SK-N-SH (cell line): ENCODE results near the gene PARK7. TPM values are rescaled to one million over a fixed set of nuclear protein-coding genes. Genes with fewer than 3 reads are reported as not detected.

Experiments
- CTCF ChIA-PET: fragments of 300-600, 350-600 bp; formaldehyde crosslinking; extraction: SDS; loops from one replicate; lab custom pipeline; 2021; lab: Yijun Ruan, JAX
- POLR2A ChIA-PET: fragments of 350-600 bp; sonication (Branson Sonifier 250); formaldehyde crosslinking; extraction: SDS; loops from one replicate; lab custom pipeline; 2020; ENCODE audit warnings: antibody characterized with exemption, inconsistent platforms; lab: Yijun Ruan, JAX
- DNase-seq: peaks from one replicate; pipeline ENCODE4 v3.0.0; 2012
- H2AFZ ChIP-seq: fragments of 200-600 bp; sonication (generic); 2 replicates; pipeline ENCODE4 v1.8.1; 2016; ENCODE audit warnings: antibody characterized with exemption, mild to moderate bottlenecking, low read depth
- H3F3A ChIP-seq: fragments of 200-600 bp; sonication (generic); replicated peaks from 2 replicates; pipeline ENCODE3; 2016; ENCODE audit warnings: antibody characterized with exemption, mild to moderate bottlenecking; ENCODE audit not compliant: insufficient read depth
- H3K27ac ChIP-seq, 2 experiments: fragments of 200-500 bp in 1 of 2; fragments of 200-600 bp in 1 of 2; sonication (Bioruptor generic) in 1 of 2; sonication (generic), shearing (Covaris generic) in 1 of 2; 2 replicates each; pipeline versions ENCODE4 v1.5.1 to v1.6.1; 2014 to 2016; ENCODE audit warnings: low read depth in 2 of 2, inconsistent platforms in 1 of 2, low read length in 1 of 2, mild to moderate bottlenecking in 1 of 2, mixed read lengths in 1 of 2
- H3K27me3 ChIP-seq: fragments of 200-600 bp; sonication (generic), shearing (Covaris generic); 2 replicates; pipeline ENCODE4 v1.6.1; 2016; ENCODE audit warnings: mixed run types; ENCODE audit not compliant: insufficient read depth
- H3K36me3 ChIP-seq, 2 experiments: fragments of 200-500 bp in 1 of 2; fragments of 200-600 bp in 1 of 2; sonication (Bioruptor generic) in 1 of 2; sonication (generic) in 1 of 2; replicated peaks in 1 of 2; 2 replicates each; pipeline versions ENCODE3 to v1.5.1; 2014 to 2016; ENCODE audit warnings: low read length in 1 of 2, mild to moderate bottlenecking in 1 of 2; ENCODE audit not compliant: insufficient read depth in 2 of 2, control insufficient read depth in 1 of 2
- H3K4me1 ChIP-seq, 2 experiments: fragments of 200-500 bp in 1 of 2; fragments of 200-600 bp in 1 of 2; sonication (Bioruptor generic) in 1 of 2; sonication (generic), shearing (Covaris generic) in 1 of 2; 2 replicates each; pipeline versions ENCODE4 v1.5.1 to v1.6.1; 2014 to 2016; ENCODE audit warnings: low read depth in 1 of 2, low read length in 1 of 2, mixed run types in 1 of 2; ENCODE audit not compliant: insufficient read depth in 2 of 2, control insufficient read depth in 1 of 2
- H3K4me2 ChIP-seq: fragments of 200-600 bp; sonication (generic), shearing (Covaris generic); 2 replicates; pipeline ENCODE4 v1.6.1; 2017; ENCODE audit warnings: mixed run types
- H3K4me3 ChIP-seq, 2 experiments: fragments of 200-500 bp in 1 of 2; fragments of 200-600 bp in 1 of 2; sonication (Bioruptor generic) in 1 of 2; sonication (generic), shearing (Covaris generic) in 1 of 2; 2 replicates each; pipeline versions ENCODE4 v1.5.1 to v1.8.1; 2014 to 2016; ENCODE audit warnings: low read depth in 2 of 2, inconsistent platforms in 1 of 2, low read length in 1 of 2, mild to moderate bottlenecking in 1 of 2, mixed read lengths in 1 of 2, moderate library complexity in 1 of 2
- H3K79me2 ChIP-seq: fragments of 200-600 bp; sonication (generic); 2 replicates; pipeline ENCODE4 v1.8.1; 2017; ENCODE audit warnings: mild to moderate bottlenecking; ENCODE audit not compliant: insufficient read depth
- H3K9ac ChIP-seq: fragments of 200-600 bp; sonication (generic); 2 replicates; pipeline ENCODE4 v1.6.1; 2017; ENCODE audit warnings: mixed run types
- H3K9me2 ChIP-seq: fragments of 200-600 bp; sonication (generic); 2 replicates; pipeline ENCODE4 v1.6.1; 2017; ENCODE audit warnings: mixed run types
- H3K9me3 ChIP-seq: fragments of 200-600 bp; sonication (generic); 2 replicates; pipeline ENCODE4 v1.6.1; 2017; ENCODE audit warnings: mixed run types, mild to moderate bottlenecking, moderate library complexity
- H4K20me1 ChIP-seq: fragments of 200-600 bp; sonication (generic); 2 replicates; pipeline ENCODE4 v1.6.1; 2017; ENCODE audit warnings: mild to moderate bottlenecking, mixed run types; ENCODE audit not compliant: insufficient read depth
- CHD2 ChIP-seq: fragments of 150-350 bp; IDR thresholded peaks from 2 replicates; pipeline ENCODE4 v1.6.1; 2018; ENCODE audit warnings: low read length; ENCODE audit not compliant: partially characterized antibody
- ELF1 ChIP-seq: IDR thresholded peaks from 2 replicates; pipeline ENCODE4 v1.4.0; 2012
- EP300 ChIP-seq, 2 experiments: IDR thresholded peaks; 2 replicates each; pipeline versions ENCODE4 v1.4.0 to v1.6.1; 2012; ENCODE audit warnings: borderline replicate concordance in 1 of 2, low read depth in 1 of 2, low read length in 1 of 2
- EZH2phosphoT487 ChIP-seq: fragments of 200-600 bp; sonication (generic); IDR thresholded peaks from 2 replicates; pipeline ENCODE4 v1.6.1; 2017; ENCODE audit warnings: low read depth, mixed run types, mild to moderate bottlenecking, antibody characterized with exemption, moderate library complexity, borderline replicate concordance
- FOXJ3 ChIP-seq: sonication (generic); formaldehyde crosslinking; IDR thresholded peaks from 2 replicates; pipeline ENCODE4 v1.5.1; 2020; ENCODE audit warnings: mild to moderate bottlenecking, missing genetic modification reagents
- FOXM1 ChIP-seq: IDR thresholded peaks from 2 replicates; pipeline ENCODE4 v1.4.0; 2012; ENCODE audit warnings: low read depth, mild to moderate bottlenecking
- IRF3 ChIP-seq: fragments of 150-350 bp; IDR thresholded peaks from 2 replicates; pipeline ENCODE4 v1.6.1; 2016; ENCODE audit warnings: mild to moderate bottlenecking, low read depth, low read length
- MEF2A ChIP-seq: IDR thresholded peaks from 2 replicates; pipeline ENCODE4 v1.4.0; 2012; ENCODE audit warnings: low read depth, borderline replicate concordance
- NFIC ChIP-seq: IDR thresholded peaks from 2 replicates; pipeline ENCODE4 v1.4.0; 2012; ENCODE audit warnings: borderline replicate concordance
- RCOR1 ChIP-seq: fragments of 150-350 bp; IDR thresholded peaks from 2 replicates; pipeline ENCODE4 v1.6.1; 2017; ENCODE audit warnings: antibody characterized with exemption, low read length
- RFX5 ChIP-seq: IDR thresholded peaks from 2 replicates; pipeline ENCODE4 v1.6.1; 2012; ENCODE audit warnings: mild to moderate bottlenecking, improper control_type of control experiment, low read length
- TCF12 ChIP-seq: IDR thresholded peaks from 2 replicates; pipeline ENCODE4 v1.4.0; 2012
- ZBTB33 ChIP-seq: IDR thresholded peaks from 2 replicates; pipeline ENCODE4 v1.4.0; 2012; ENCODE audit warnings: low read depth, borderline replicate concordance
- WGBS: methylation state at CpG from one replicate; pipeline ENCODE4 v1.1.6; 2017; ENCODE audit warnings: low lambda C conversion rate; 5-methylcytosine and 5-hydroxymethylcytosine counted together
- polyA plus RNA-seq, 3 experiments: library from polyadenylated mRNA; depleted of rRNA; stranded (reverse); fragments of >200 nt; gene quantifications; 2 replicates each; pipeline ENCODE4 v1.2.3, GENCODE V29; 2012
- TF ChIP-seq, protein P1 (sequence below): IDR thresholded peaks from 2 replicates; pipeline ENCODE4 v1.4.0; 2012; ENCODE audit warnings: low read depth, borderline replicate concordance
- TF ChIP-seq, protein P2 (sequence below): fragments of 200-600 bp; sonication (generic); IDR thresholded peaks from 2 replicates; pipeline ENCODE4 v1.6.1; 2017; ENCODE audit warnings: antibody characterized with exemption, mild to moderate bottlenecking, moderate library complexity
- TF ChIP-seq, protein P3 (sequence below): fragments of 150-350 bp; IDR thresholded peaks from 2 replicates; pipeline ENCODE4 v1.6.1; 2017; ENCODE audit warnings: antibody characterized with exemption, low read length, low read depth, borderline replicate concordance

Gene PARK7
- polyA plus RNA-seq, 1 of the 3 experiments (the other 2 are of a cell fraction) = 415 TPM

- TF ChIP-seq RFX5 (no peak), TCF12 (no peak), MEF2A (no peak), CHD2 (no peak), ZBTB33 (no peak), FOXM1 (no peak), RCOR1 (no peak)
Measured at GRCh38 chr1:7980984-7981383, 19.5 kb downstream of the PARK7 start (continued).

- H3K4me3 ChIP-seq = no peak overlapping the region
- H3K9me3 ChIP-seq = no peaks in the 10 kb centered on the region
- no peaks in the 10 kb centered on the region for H4K20me1 ChIP-seq
- DNase-seq = no peak
- whole genome bisulfite sequencing = 92% methylated on average over 9 of the region's 15 CpGs
- H3K36me3 ChIP-seq = peaks cover 47 to 53% of the 10 kb centered on the region in 2 experiments
- H3K9me2 ChIP-seq = no peaks in the 10 kb centered on the region
- no peak overlapping the region for H3K9ac ChIP-seq
- H2AFZ ChIP-seq = no peak overlapping the region
- no peaks in the 10 kb centered on the region for H3K27me3 ChIP-seq
- ChIA-PET POLR2A (no interaction called here), CTCF (interaction anchor here (0.6 to 6.5 kb wide), 24 partner anchors 9 to 877 kb away, joined by 3 to 67 read pairs (median 4); no protein-coding TSS in a partner anchor)
- H3K4me1 ChIP-seq = no peaks in the 10 kb centered on the region; a peak in 1 of 4 replicates
- peaks cover 9% of the 10 kb centered on the region for H3F3A ChIP-seq
- H3K79me2 ChIP-seq = peaks cover 11% of the 10 kb centered on the region; the same call in 1 of the 2 replicates
- H3K27ac ChIP-seq = no peak overlapping the region
- TF ChIP-seq CHD2 (no peak), ELF1 (no peak)
- no peak overlapping the region for H3K4me2 ChIP-seq
Measured at GRCh38 chr1:7983086-7983778, 21.7 kb downstream of the PARK7 start.

GRCh38 chr1:7984811-7985210 lies 23.3 kb downstream of the PARK7 start:
- CTCF ChIA-PET = interaction anchor here (4.0 to 6.5 kb wide), 4 partner anchors 10 to 365 kb away, joined by 29 to 67 read pairs (median 50); no protein-coding TSS in a partner anchor
- Histone ChIP-seq H3K79me2 (peaks cover 11% of the 10 kb centered on the region; the same call in 1 of the 2 replicates), H3K27me3 (no peaks in the 10 kb centered on the region), H2AFZ (no peak overlapping the region), H3K4me1 (no peaks in the 10 kb centered on the region; a peak in 1 of 4 replicates), H3K4me3 (no peak overlapping the region), H3K27ac (no peak overlapping the region), H4K20me1 (no peaks in the 10 kb centered on the region), H3K9me2 (no peaks in the 10 kb centered on the region), H3K9me3 (no peaks in the 10 kb centered on the region), H3F3A (peaks cover 9% of the 10 kb centered on the region), H3K36me3 (peaks cover 33 to 45% of the 10 kb centered on the region in 2 experiments), H3K9ac (no peak overlapping the region), H3K4me2 (no peak overlapping the region)
- TF ChIP-seq, protein P1, sequence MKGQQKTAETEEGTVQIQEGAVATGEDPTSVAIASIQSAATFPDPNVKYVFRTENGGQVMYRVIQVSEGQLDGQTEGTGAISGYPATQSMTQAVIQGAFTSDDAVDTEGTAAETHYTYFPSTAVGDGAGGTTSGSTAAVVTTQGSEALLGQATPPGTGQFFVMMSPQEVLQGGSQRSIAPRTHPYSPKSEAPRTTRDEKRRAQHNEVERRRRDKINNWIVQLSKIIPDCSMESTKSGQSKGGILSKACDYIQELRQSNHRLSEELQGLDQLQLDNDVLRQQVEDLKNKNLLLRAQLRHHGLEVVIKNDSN = no peak
- TF ChIP-seq CHD2 (no peak), NFIC (no peak), FOXJ3 (CRISPR knock-in tag) (no peak), EP300 (IDR thresholded peaks at IDR 0.05; ENCODE audit: borderline replicate concordance in 1 of 2, low read depth in 1 of 2, low read length in 1 of 2) (no peak), EZH2phosphoT487 (no peak), IRF3 (no peak)
- TF ChIP-seq, protein P2, sequence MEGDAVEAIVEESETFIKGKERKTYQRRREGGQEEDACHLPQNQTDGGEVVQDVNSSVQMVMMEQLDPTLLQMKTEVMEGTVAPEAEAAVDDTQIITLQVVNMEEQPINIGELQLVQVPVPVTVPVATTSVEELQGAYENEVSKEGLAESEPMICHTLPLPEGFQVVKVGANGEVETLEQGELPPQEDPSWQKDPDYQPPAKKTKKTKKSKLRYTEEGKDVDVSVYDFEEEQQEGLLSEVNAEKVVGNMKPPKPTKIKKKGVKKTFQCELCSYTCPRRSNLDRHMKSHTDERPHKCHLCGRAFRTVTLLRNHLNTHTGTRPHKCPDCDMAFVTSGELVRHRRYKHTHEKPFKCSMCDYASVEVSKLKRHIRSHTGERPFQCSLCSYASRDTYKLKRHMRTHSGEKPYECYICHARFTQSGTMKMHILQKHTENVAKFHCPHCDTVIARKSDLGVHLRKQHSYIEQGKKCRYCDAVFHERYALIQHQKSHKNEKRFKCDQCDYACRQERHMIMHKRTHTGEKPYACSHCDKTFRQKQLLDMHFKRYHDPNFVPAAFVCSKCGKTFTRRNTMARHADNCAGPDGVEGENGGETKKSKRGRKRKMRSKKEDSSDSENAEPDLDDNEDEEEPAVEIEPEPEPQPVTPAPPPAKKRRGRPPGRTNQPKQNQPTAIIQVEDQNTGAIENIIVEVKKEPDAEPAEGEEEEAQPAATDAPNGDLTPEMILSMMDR = no peak
- TF ChIP-seq, protein P3, sequence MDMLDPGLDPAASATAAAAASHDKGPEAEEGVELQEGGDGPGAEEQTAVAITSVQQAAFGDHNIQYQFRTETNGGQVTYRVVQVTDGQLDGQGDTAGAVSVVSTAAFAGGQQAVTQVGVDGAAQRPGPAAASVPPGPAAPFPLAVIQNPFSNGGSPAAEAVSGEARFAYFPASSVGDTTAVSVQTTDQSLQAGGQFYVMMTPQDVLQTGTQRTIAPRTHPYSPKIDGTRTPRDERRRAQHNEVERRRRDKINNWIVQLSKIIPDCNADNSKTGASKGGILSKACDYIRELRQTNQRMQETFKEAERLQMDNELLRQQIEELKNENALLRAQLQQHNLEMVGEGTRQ = no peak
- DNase-seq = no peak
- WGBS = 91% methylated on average over 13 of the region's 15 CpGs
- POLR2A ChIA-PET = no interaction called here
